ENCODE results near the gene NECTIN2.

DNA sequence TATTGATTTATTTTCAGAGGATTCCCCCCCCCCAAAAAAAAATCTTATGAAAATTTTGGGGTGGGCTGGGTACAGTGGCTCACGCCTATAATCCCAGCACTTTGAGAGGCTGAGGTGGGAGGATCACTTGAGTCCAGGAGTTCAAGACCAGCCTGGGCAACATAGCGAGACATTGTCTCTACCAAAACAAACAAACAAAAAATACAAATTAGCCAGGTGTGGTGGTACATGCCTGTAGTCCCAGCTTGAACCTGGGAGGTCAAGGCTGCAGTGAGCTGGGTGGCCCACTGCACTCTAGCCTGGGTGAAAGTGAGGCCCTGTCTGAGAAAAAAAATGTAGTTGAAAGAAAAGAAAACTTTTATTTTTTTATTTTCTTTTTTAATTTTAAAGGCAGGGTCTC lies 17.9 kb downstream of the NECTIN2 start:
- no peak for TF ChIP-seq CTCF (IDR thresholded peaks at IDR 0.05)
- TF ChIP-seq EZH2 (IDR thresholded peaks at IDR 0.05; ENCODE audit: borderline replicate concordance, insufficient read depth, low read depth, low read length, poor library complexity, severe bottlenecking) = no peak

Measured in B cell (primary cell).